Measurements from ENCODE around the gene APOBEC3C. TPM values are rescaled to one million over a fixed set of nuclear protein-coding genes. Genes with fewer than 3 reads are reported as not detected.
A peak's percentile ranks its signal among the peaks of the same experiment; 100 is the strongest.
"Not testable (repeated sequence)": the region's sequence is repeated elsewhere in the genome, so short reads cannot be mapped to it uniquely, and the experiment has no call there.

Gene APOBEC3C
- total and polyA plus RNA-seq, 2 experiments from 2014 or later: 7.0 to 49.2 TPM

DNA sequence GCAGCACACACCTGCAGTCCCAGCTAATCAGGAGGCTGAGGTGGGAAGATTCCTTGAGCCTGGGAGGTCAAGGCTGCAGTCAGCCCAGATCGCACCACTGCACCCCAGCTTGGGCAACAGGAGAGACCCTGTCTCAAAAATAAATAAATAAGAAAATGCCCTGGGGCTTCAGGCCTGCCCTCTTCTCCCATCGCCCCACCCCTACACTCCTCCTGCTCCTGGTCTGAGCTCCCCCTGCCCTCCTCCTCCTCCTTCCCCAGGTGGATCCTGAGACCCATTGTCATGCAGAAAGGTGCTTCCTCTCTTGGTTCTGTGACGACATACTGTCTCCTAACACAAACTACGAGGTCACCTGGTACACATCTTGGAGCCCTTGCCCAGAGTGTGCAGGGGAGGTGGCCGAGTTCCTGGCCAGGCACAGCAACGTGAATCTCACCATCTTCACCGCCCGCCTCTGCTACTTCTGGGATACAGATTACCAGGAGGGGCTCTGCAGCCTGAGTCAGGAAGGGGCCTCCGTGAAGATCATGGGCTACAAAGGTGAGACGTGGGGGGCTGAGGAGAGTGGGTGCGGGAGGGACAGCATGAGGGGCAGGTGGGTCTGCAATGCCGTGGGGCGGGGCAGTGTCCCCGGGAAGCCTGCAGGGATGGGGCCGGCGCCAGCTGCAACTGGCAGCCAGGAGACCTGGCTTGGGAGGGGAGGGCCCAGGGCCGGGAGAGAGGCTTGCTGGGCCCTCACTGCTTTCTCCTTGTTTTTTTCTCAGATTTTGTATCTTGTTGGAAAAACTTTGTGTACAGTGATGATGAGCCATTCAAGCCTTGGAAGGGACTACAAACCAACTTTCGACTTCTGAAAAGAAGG, 17.6 kb downstream of the APOBEC3C start:
- H3K36me3 ChIP-seq (ENCODE audit: insufficient read depth); H4K20me1 ChIP-seq (replicated peaks; ENCODE audit: insufficient read depth); H2AFZ ChIP-seq; H3K9me2 ChIP-seq (ENCODE audit: insufficient read depth); H3K27me3 ChIP-seq (ENCODE audit: insufficient read depth); H3K79me2 ChIP-seq (replicated peaks; ENCODE audit: insufficient read depth); H3F3A ChIP-seq (replicated peaks; ENCODE audit: low read depth); H3K9me3 Mint-ChIP-seq: not testable (repeated sequence)
- H3K27ac Mint-ChIP-seq: peak overlapping the region; percentile 99
- peaks cover 15% of the 10 kb centered on the region for H3K27me3 Mint-ChIP-seq (ENCODE audit: insufficient read depth, low read depth, poor library complexity)
- H3K4me2 ChIP-seq: peak overlapping the region; percentile 73
- peak; percentile 54; the same call in 1 of the 2 replicates for TF ChIP-seq CREB1 (CRISPR knock-in tag; IDR thresholded peaks at IDR 0.05; ENCODE audit: low read depth)
- DNase-seq (ENCODE audit: low spot score): peak; percentile 75
- H3K4me3 ChIP-seq: peak overlapping the region; percentile 39; the same call in 1 of the 2 replicates
- peaks cover 42% of the 10 kb centered on the region for H3K4me1 Mint-ChIP-seq
- peak; percentile 83 for ATAC-seq
- peak overlapping the region; percentile 71 for H3K4me3 Mint-ChIP-seq
- 0 out of 2 replicates have a peak overlapping the region, but pooled peaks have one; percentile 39 for H3K27ac ChIP-seq (ENCODE audit: low read depth)
- H3K36me3 Mint-ChIP-seq (ENCODE audit: low read depth): peaks cover 17% of the 10 kb centered on the region; the same call in 2 of the 3 replicates
- peaks cover 23% of the 10 kb centered on the region for H3K4me1 ChIP-seq (ENCODE audit: insufficient read depth)

DNA sequence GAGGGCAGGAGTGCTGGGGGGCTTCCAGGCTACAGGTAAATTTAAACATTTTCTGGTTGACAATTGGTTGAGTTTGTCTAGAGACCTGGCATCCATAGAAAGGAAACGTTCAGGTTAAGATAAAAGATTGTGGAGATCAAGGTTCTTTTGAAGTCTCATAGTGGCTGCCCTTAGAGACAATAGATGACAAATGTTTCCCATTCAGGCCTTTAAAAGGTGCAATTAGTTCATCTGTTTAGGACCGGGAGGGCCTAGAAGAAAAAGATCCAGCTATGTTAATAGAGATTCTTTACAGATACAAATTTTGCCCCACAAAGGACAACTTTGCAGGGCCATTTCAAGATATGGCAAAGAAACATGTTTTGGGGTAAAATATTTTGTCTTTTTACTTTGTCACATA, 23.0 kb downstream of the APOBEC3C start:
- H3K4me3 ChIP-seq; H3K36me3 ChIP-seq (ENCODE audit: insufficient read depth); H2AFZ ChIP-seq; ATAC-seq; H4K20me1 ChIP-seq (replicated peaks; ENCODE audit: insufficient read depth); DNase-seq (ENCODE audit: low spot score); H3K9me2 ChIP-seq (ENCODE audit: insufficient read depth); H3K9me3 Mint-ChIP-seq; H3K4me3 Mint-ChIP-seq; H3K27me3 ChIP-seq (ENCODE audit: insufficient read depth); H3K79me2 ChIP-seq (replicated peaks; ENCODE audit: insufficient read depth): not testable (repeated sequence)
- 0 out of 2 replicates have a peak overlapping the region, but pooled peaks have one; percentile 25 for H3K4me2 ChIP-seq
- Mint-ChIP-seq H3K27ac (peak overlapping the region; percentile 85), H3K4me1 (peaks cover 44% of the 10 kb centered on the region), H3K27me3 (ENCODE audit: insufficient read depth, low read depth, poor library complexity) (peaks cover 15% of the 10 kb centered on the region), H3K36me3 (ENCODE audit: low read depth) (peaks cover 13% of the 10 kb centered on the region; the same call in 1 of the 3 replicates)
- H3K4me1 ChIP-seq (ENCODE audit: insufficient read depth): peaks cover 42% of the 10 kb centered on the region
- TF ChIP-seq NANOG (IDR thresholded peaks at IDR 0.05; ENCODE audit: borderline replicate concordance): peak; percentile 81
- peak overlapping the region; percentile 71; the same call in 1 of the 2 replicates for H3K27ac ChIP-seq (ENCODE audit: low read depth)
- peaks cover 18% of the 10 kb centered on the region; the same call in 1 of the 2 replicates for H3F3A ChIP-seq (replicated peaks; ENCODE audit: low read depth)

GRCh38 chr22:39039306-39040126, 25.5 kb downstream of the APOBEC3C start:
- Histone ChIP-seq H3K9me2 (ENCODE audit: insufficient read depth) (no peaks in the 10 kb centered on the region), H3K4me2 (peak overlapping the region; percentile 82), H3K36me3 (ENCODE audit: insufficient read depth) (no peaks in the 10 kb centered on the region), H3K27me3 (ENCODE audit: insufficient read depth) (no peaks in the 10 kb centered on the region), H3K27ac (ENCODE audit: low read depth) (peak overlapping the region; percentile 84; the same call in 1 of the 2 replicates), H3K79me2 (replicated peaks; ENCODE audit: insufficient read depth) (no peaks in the 10 kb centered on the region; the same call in 1 of the 2 replicates), H4K20me1 (replicated peaks; ENCODE audit: insufficient read depth) (no peaks in the 10 kb centered on the region), H2AFZ (no peak overlapping the region; the same call in 1 of the 2 replicates), H3K4me3 (peak overlapping the region; percentile 63), H3F3A (replicated peaks; ENCODE audit: low read depth) (peaks cover 18% of the 10 kb centered on the region; the same call in 1 of the 2 replicates), H3K4me1 (ENCODE audit: insufficient read depth) (peaks cover 38% of the 10 kb centered on the region)
- ATAC-seq: no peak
- peak overlapping the region; percentile 72 for H3K4me3 Mint-ChIP-seq
- H3K4me1 Mint-ChIP-seq: peaks cover 48% of the 10 kb centered on the region
- TF ChIP-seq, protein P1, sequence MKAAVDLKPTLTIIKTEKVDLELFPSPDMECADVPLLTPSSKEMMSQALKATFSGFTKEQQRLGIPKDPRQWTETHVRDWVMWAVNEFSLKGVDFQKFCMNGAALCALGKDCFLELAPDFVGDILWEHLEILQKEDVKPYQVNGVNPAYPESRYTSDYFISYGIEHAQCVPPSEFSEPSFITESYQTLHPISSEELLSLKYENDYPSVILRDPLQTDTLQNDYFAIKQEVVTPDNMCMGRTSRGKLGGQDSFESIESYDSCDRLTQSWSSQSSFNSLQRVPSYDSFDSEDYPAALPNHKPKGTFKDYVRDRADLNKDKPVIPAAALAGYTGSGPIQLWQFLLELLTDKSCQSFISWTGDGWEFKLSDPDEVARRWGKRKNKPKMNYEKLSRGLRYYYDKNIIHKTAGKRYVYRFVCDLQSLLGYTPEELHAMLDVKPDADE (IDR thresholded peaks at IDR 0.05): no peak
- TF ChIP-seq JUNB (IDR thresholded peaks at IDR 0.05; ENCODE audit: unreplicated experiment) (no peak), POLR2AphosphoS5 (IDR thresholded peaks at IDR 0.05; ENCODE audit: low read depth) (no peak), EZH2phosphoT487 (IDR thresholded peaks at IDR 0.05; ENCODE audit: unreplicated experiment) (no peak), ZNF331 (CRISPR knock-in tag; IDR thresholded peaks at IDR 0.05; ENCODE audit: low read depth) (no peak), ZNF114 (CRISPR knock-in tag; IDR thresholded peaks at IDR 0.05) (no peak), CREB1 (CRISPR knock-in tag; IDR thresholded peaks at IDR 0.05; ENCODE audit: low read depth) (no peak)
- TF ChIP-seq, protein P2, sequence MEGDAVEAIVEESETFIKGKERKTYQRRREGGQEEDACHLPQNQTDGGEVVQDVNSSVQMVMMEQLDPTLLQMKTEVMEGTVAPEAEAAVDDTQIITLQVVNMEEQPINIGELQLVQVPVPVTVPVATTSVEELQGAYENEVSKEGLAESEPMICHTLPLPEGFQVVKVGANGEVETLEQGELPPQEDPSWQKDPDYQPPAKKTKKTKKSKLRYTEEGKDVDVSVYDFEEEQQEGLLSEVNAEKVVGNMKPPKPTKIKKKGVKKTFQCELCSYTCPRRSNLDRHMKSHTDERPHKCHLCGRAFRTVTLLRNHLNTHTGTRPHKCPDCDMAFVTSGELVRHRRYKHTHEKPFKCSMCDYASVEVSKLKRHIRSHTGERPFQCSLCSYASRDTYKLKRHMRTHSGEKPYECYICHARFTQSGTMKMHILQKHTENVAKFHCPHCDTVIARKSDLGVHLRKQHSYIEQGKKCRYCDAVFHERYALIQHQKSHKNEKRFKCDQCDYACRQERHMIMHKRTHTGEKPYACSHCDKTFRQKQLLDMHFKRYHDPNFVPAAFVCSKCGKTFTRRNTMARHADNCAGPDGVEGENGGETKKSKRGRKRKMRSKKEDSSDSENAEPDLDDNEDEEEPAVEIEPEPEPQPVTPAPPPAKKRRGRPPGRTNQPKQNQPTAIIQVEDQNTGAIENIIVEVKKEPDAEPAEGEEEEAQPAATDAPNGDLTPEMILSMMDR (conservative IDR thresholded peaks at IDR 0.05; ENCODE audit: low read depth in 2 of 2): no peak
- DNase-seq (ENCODE audit: low spot score): no peak
- H3K27me3 Mint-ChIP-seq (ENCODE audit: insufficient read depth, low read depth, poor library complexity): peaks cover 15% of the 10 kb centered on the region
- H3K27ac Mint-ChIP-seq: peak overlapping the region; percentile 90
- H3K9me3 Mint-ChIP-seq: no peaks in the 10 kb centered on the region; the same call in 2 of the 3 replicates
- H3K36me3 Mint-ChIP-seq (ENCODE audit: low read depth): peaks cover 5% of the 10 kb centered on the region; the same call in 2 of the 3 replicates

DNA sequence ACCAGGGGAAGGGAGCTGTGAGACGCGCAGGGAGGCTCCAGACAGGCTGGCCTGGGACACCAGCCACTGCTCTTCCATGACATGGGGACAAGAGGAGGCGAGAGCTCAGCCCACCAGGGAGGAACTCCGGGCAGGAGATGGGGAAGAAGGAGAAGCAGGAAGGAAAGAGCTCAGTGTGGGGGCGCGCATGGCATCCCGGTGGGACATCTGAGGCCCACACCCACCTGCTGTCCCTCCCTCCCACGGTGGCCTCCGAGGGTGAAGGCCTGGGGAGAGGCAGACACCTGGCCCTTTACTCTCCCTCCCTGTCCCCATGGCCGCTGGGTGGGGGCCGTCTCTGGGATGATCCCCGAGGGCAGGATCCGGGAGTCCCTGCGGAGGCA, 26.1 kb downstream of the APOBEC3C start:
- not testable (repeated sequence) for H3K27me3 ChIP-seq (ENCODE audit: insufficient read depth); H3K9me2 ChIP-seq (ENCODE audit: insufficient read depth); H3K79me2 ChIP-seq (replicated peaks; ENCODE audit: insufficient read depth); DNase-seq (ENCODE audit: low spot score); H2AFZ ChIP-seq; H3K36me3 Mint-ChIP-seq (ENCODE audit: low read depth); H4K20me1 ChIP-seq (replicated peaks; ENCODE audit: insufficient read depth); H3K36me3 ChIP-seq (ENCODE audit: insufficient read depth); H3K9me3 Mint-ChIP-seq
- peak overlapping the region; percentile 82 for H3K4me2 ChIP-seq
- Mint-ChIP-seq H3K4me1 (peaks cover 52% of the 10 kb centered on the region), H3K4me3 (peak overlapping the region; percentile 72), H3K27me3 (ENCODE audit: insufficient read depth, low read depth, poor library complexity) (peaks cover 19% of the 10 kb centered on the region), H3K27ac (peak overlapping the region; percentile 90)
- peaks cover 38% of the 10 kb centered on the region for H3K4me1 ChIP-seq (ENCODE audit: insufficient read depth)
- peak overlapping the region; percentile 84; the same call in 1 of the 2 replicates for H3K27ac ChIP-seq (ENCODE audit: low read depth)
- peak overlapping the region; percentile 63 for H3K4me3 ChIP-seq
- peaks cover 18% of the 10 kb centered on the region; the same call in 1 of the 2 replicates for H3F3A ChIP-seq (replicated peaks; ENCODE audit: low read depth)
- peak; percentile 8 for ATAC-seq

Data from GM23338 (cell line).